Nephron (organoid): ENCODE data around the gene LIPC.

Experiments
- H3K27ac Mint-ChIP-seq, 3 experiments: 2 replicates each; pipeline ENCODE4 v1.8.0; 2020; ENCODE audit warnings: mixed read lengths in 3 of 3, mild to moderate bottlenecking in 2 of 3, moderate library complexity in 1 of 3
- H3K27me3 Mint-ChIP-seq: 2 replicates; pipeline ENCODE4 v1.8.0; 2021; ENCODE audit warnings: low read depth, mild to moderate bottlenecking, moderate library complexity, mixed read lengths
- H3K36me3 Mint-ChIP-seq: 2 replicates; pipeline ENCODE4 v1.8.0; 2020; ENCODE audit warnings: low read depth, mixed read lengths
- H3K4me1 Mint-ChIP-seq: 2 replicates; pipeline ENCODE4 v1.8.0; 2020; ENCODE audit warnings: mixed read lengths
- H3K4me3 Mint-ChIP-seq, 3 experiments: 2 replicates each; pipeline ENCODE4 v1.8.0; 2020; ENCODE audit warnings: mild to moderate bottlenecking in 3 of 3, mixed read lengths in 3 of 3, moderate library complexity in 2 of 3
- H3K9me3 Mint-ChIP-seq: 2 replicates; pipeline ENCODE4 v1.8.0; 2020; ENCODE audit warnings: mixed read lengths
- TF ChIP-seq, protein P1 (sequence below), 3 experiments: fragments of 200-600 bp; sonication (generic); IDR thresholded peaks; one replicate each; pipeline ENCODE4 v1.5.0; 2021; ENCODE audit warnings: antibody characterized with exemption in 3 of 3; ENCODE audit not compliant: unreplicated experiment in 3 of 3

The LIPC gene

DNA sequence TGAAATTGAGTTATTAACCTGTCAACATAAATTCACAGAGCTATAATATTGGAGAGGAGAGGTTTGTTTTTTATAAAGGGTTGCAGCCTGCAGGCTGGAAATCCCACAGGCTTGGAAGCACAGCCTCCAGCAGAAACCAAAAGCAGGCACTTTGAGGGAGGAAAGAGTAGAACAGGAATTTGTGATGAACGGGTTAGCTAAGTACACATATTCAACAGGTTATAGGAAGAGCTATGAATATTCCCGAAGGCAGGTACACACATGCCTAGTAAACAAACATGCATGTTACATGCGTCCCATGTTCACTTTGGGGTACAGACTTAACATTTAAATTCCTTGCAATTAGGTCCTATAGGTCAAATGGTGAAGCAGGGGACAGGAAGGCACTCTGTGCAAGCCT, 25.9 kb upstream of the LIPC start:
- TF ChIP-seq, protein P1, sequence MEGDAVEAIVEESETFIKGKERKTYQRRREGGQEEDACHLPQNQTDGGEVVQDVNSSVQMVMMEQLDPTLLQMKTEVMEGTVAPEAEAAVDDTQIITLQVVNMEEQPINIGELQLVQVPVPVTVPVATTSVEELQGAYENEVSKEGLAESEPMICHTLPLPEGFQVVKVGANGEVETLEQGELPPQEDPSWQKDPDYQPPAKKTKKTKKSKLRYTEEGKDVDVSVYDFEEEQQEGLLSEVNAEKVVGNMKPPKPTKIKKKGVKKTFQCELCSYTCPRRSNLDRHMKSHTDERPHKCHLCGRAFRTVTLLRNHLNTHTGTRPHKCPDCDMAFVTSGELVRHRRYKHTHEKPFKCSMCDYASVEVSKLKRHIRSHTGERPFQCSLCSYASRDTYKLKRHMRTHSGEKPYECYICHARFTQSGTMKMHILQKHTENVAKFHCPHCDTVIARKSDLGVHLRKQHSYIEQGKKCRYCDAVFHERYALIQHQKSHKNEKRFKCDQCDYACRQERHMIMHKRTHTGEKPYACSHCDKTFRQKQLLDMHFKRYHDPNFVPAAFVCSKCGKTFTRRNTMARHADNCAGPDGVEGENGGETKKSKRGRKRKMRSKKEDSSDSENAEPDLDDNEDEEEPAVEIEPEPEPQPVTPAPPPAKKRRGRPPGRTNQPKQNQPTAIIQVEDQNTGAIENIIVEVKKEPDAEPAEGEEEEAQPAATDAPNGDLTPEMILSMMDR (IDR thresholded peaks at IDR 0.05; ENCODE audit: unreplicated experiment in 3 of 3): no peak
- H3K36me3 Mint-ChIP-seq: no peaks in the 10 kb centered on the region
- H3K4me3 Mint-ChIP-seq: no peak overlapping the region
- no peaks in the 10 kb centered on the region for H3K9me3 Mint-ChIP-seq
- H3K4me1 Mint-ChIP-seq: no peaks in the 10 kb centered on the region
- H3K27me3 Mint-ChIP-seq: peaks cover 5% of the 10 kb centered on the region
- H3K27ac Mint-ChIP-seq: no peak overlapping the region

DNA sequence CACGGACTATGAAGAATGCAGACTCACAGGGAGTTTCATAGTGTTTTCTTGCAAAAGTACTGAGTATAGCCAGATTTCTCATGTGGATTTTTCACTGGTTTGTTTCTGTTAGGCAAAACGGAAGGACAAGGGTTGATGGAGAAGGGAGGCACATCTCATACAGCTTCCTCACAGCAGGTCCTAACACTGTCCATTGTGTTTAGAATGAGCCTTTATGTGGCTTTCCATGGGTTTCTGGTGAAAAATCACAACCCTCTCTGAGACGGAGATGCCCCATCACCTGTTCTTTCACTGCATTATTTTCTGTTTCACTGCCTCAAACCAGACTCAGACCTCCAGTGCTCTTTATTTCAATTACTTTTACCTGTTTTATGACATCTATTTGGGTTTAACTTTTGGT, 25.0 kb upstream of the LIPC start:
- Mint-ChIP-seq H3K9me3 (no peaks in the 10 kb centered on the region), H3K4me3 (no peak overlapping the region), H3K36me3 (no peaks in the 10 kb centered on the region), H3K4me1 (no peaks in the 10 kb centered on the region), H3K27me3 (peaks cover 5% of the 10 kb centered on the region), H3K27ac (no peak overlapping the region)
- TF ChIP-seq, protein P1 (IDR thresholded peaks at IDR 0.05; ENCODE audit: unreplicated experiment in 3 of 3): no peak

DNA sequence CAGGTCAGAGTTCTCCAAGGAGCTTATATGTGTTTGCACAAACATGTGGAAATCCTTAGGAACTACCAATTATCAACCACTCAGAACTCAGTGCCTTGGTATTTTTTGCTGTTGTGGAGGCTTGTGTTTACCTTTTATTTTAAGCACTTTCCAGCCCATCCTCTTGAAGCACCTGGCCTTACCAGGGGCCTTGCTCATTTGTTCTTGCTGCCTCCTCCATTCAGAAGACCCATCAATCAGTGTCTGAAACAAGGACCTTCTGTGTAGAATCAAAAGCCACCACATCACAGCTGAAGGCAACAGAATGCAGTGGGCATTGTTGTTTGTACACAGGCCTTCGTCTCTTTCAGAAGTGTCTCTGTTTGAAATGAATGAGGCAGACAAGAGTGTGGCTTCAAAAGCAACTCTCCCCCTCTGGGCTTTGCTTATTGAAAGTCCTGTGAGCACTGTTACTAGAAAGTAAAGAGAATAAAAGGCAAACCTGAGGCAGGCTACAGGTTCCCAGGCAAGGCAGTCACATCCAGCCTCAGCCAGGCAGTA, 24.5 kb upstream of the LIPC start:
- no peak overlapping the region for H3K4me3 Mint-ChIP-seq
- TF ChIP-seq, protein P1 (IDR thresholded peaks at IDR 0.05; ENCODE audit: unreplicated experiment in 3 of 3): no peak
- no peak overlapping the region for H3K27ac Mint-ChIP-seq

DNA sequence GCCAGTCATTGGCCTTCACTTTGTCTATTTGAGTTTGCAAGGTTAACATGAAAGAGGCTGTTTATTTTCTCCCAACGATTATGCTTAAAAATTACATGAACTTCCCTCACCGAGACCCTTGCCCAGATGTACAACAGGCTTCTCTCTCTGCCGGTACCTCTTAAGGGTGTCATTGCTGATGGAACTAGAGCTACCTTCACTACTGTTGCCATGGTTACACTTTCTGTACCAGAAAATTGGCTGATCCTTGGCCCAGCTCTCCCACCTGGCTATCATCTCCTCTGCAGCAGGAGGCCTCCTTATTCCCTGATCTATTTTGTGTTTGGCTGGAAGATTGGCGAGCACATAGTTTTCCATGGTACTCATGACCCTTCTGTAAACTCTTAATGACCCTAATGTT, 24.0 kb upstream of the LIPC start:
- TF ChIP-seq, protein P1 (IDR thresholded peaks at IDR 0.05; ENCODE audit: unreplicated experiment in 3 of 3): no peak
- no peak overlapping the region for H3K4me3 Mint-ChIP-seq
- H3K9me3 Mint-ChIP-seq: no peaks in the 10 kb centered on the region
- H3K4me1 Mint-ChIP-seq: no peaks in the 10 kb centered on the region
- peaks cover 5% of the 10 kb centered on the region for H3K27me3 Mint-ChIP-seq
- H3K36me3 Mint-ChIP-seq: no peaks in the 10 kb centered on the region
- no peak overlapping the region for H3K27ac Mint-ChIP-seq

More for the DNA sequence above, 24.5 kb upstream of the LIPC start:
- H3K36me3 Mint-ChIP-seq: no peaks in the 10 kb centered on the region
- H3K27me3 Mint-ChIP-seq: peaks cover 5% of the 10 kb centered on the region
- no peaks in the 10 kb centered on the region for H3K9me3 Mint-ChIP-seq
- no peaks in the 10 kb centered on the region for H3K4me1 Mint-ChIP-seq

DNA sequence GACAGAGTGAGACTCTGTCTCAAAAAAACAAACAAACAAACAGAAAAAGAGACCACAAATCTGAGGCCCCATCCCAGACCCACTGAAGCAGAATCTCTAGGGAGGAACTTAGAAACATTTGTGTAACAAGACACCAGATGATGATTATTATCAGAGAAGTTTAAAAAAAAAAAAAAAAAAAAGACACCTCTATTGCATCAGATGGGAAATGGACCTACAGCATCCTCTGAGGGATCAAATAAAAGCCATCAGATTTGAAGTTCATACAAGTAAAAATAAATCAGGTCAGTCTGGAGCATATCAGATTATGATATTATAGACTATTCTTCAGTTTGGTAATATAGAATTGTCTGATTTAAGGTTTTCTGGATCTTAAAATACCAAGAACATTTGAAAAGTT, 21.9 kb upstream of the LIPC start:
- Mint-ChIP-seq H3K27me3 (peaks cover 4% of the 10 kb centered on the region), H3K4me3 (no peak overlapping the region), H3K36me3 (no peaks in the 10 kb centered on the region), H3K27ac (peak overlapping the region in 1 of 3 experiments; percentile 28), H3K9me3 (no peaks in the 10 kb centered on the region), H3K4me1 (no peaks in the 10 kb centered on the region)
- TF ChIP-seq, protein P1 (IDR thresholded peaks at IDR 0.05; ENCODE audit: unreplicated experiment in 3 of 3): no peak

DNA sequence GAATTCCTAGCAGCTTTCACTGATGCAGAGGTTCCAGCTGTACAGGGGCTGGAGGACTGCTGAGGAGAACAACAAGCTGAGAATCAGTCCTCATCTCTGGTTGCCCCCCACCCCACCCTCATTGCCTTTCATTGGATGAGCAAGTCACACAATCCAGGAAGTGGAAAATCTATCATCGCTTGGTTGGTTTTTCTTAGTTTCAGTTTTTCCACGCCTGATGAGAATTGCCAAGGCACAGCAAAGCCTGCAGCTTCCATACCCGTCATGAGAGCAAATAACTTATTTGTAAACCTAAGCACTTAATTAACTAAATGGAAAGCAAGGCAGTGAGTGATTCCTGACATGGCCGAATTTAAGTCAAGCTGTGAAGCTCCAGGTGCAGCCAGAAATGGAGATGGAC, 21.4 kb upstream of the LIPC start:
- no peaks in the 10 kb centered on the region for H3K36me3 Mint-ChIP-seq
- no peak overlapping the region for H3K4me3 Mint-ChIP-seq
- H3K4me1 Mint-ChIP-seq: no peaks in the 10 kb centered on the region
- H3K27ac Mint-ChIP-seq: peak overlapping the region; percentile 28 to 78 (median 60)
- no peaks in the 10 kb centered on the region for H3K9me3 Mint-ChIP-seq
- H3K27me3 Mint-ChIP-seq: peaks cover 4% of the 10 kb centered on the region
- TF ChIP-seq, protein P1 (IDR thresholded peaks at IDR 0.05; ENCODE audit: unreplicated experiment in 3 of 3): no peak
